HCT116 (cell line): ENCODE measurements around the gene CAMK1D. TPM values are rescaled to one million over a fixed set of nuclear protein-coding genes. Genes with fewer than 3 reads are reported as not detected.

Experiments used
- ATAC-seq: fragments of 200-7000 bp; cut with Tn5 transposase; 2 replicates; pipeline ENCODE4 v1.9.1; 2020; ENCODE audit warnings: mild to moderate bottlenecking, moderate library complexity
- BruUV-seq: library from RNA; stranded (reverse); fragments of 400-500 nt; replicated peaks from 2 replicates; lab custom pipeline; 2021; lab: Mats Ljungman, UMichigan
- CTCF ChIA-PET: fragments of 300-600 bp; sonication (Branson Sonifier 250); formaldehyde crosslinking; loops from one replicate; lab custom pipeline; 2021; ENCODE audit warnings: antibody characterized with exemption; lab: Charles Lee
- POLR2A ChIA-PET: fragments of 300-600, 350-600 bp; sonication (Branson Sonifier 250); formaldehyde crosslinking; loops from one replicate; lab custom pipeline; 2021; ENCODE audit warnings: antibody characterized with exemption; lab: Charles Lee
- RAD21 ChIA-PET, 2 experiments: fragments of 300-600 bp; sonication (Branson Sonifier 250); formaldehyde crosslinking; loops; one replicate each; lab custom pipeline; 2023; ENCODE audit warnings: low total read pairs in 2 of 2; ENCODE audit not compliant: uncharacterized antibody in 2 of 2, unreplicated experiment in 2 of 2, low non-redundant PET in 1 of 2; lab: Charles Lee
- DNase-seq: peaks from one replicate; pipeline ENCODE4 v3.0.0-alpha.2; 2010; ENCODE audit warnings: low read depth, low spot score
- H2AFZ ChIP-seq: fragments of 200-600 bp; shearing (Covaris generic), sonication (generic); 2 replicates; pipeline ENCODE4 v1.6.1; 2017; ENCODE audit warnings: low read depth, mixed run types, mixed read lengths, antibody characterized with exemption, low read length; ENCODE audit not compliant: poor library complexity, severe bottlenecking
- H3K27ac ChIP-seq: 2 replicates; pipeline ENCODE4 v1.5.1; 2012; ENCODE audit warnings: low read depth, low read length
- H3K27me3 ChIP-seq: fragments of 200-600 bp; sonication (generic); 2 replicates; pipeline ENCODE4 v1.6.1; 2016; ENCODE audit warnings: mixed run types, low read length, mixed read lengths; ENCODE audit not compliant: insufficient read depth
- H3K36me3 ChIP-seq, 2 experiments: fragments of 200-500 bp in 1 of 2; fragments of 200-600 bp in 1 of 2; sonication (Bioruptor generic) in 1 of 2; sonication (generic) in 1 of 2; 2 replicates each; pipeline versions ENCODE4 v1.5.1 to v1.6.1; 2014 to 2016; ENCODE audit warnings: low read length in 2 of 2, inconsistent platforms in 1 of 2, mixed read lengths in 1 of 2, mixed run types in 1 of 2; ENCODE audit not compliant: insufficient read depth in 2 of 2, control insufficient read depth in 1 of 2
- H3K4me1 ChIP-seq, 2 experiments: fragments of 200-600 bp in 1 of 2; sonication (generic) in 1 of 2; 2 replicates each; pipeline versions ENCODE4 v1.5.1 to v1.6.1; 2012 to 2017; ENCODE audit warnings: low read length in 2 of 2, inconsistent platforms in 1 of 2, mild to moderate bottlenecking in 1 of 2, mixed read lengths in 1 of 2, mixed run types in 1 of 2, moderate library complexity in 1 of 2; ENCODE audit not compliant: insufficient read depth in 2 of 2, control insufficient read depth in 1 of 2
- H3K4me2 ChIP-seq: fragments of 200-600 bp; sonication (generic); 2 replicates; pipeline ENCODE4 v1.6.1; 2017; ENCODE audit warnings: mixed run types, low read length, mixed read lengths
- H3K4me3 ChIP-seq, 2 experiments: fragments of 200-600 bp in 1 of 2; sonication (generic) in 1 of 2; replicated peaks in 1 of 2; 2 replicates each; pipeline ENCODE4 v1.5.1; 2011 to 2016; ENCODE audit warnings: low read length in 2 of 2, control low read depth in 1 of 2, low read depth in 1 of 2, mild to moderate bottlenecking in 1 of 2, mixed read lengths in 1 of 2, mixed run types in 1 of 2
- H3K79me2 ChIP-seq: fragments of 200-600 bp; sonication (generic); 2 replicates; pipeline ENCODE4 v1.6.1; 2017; ENCODE audit warnings: mild to moderate bottlenecking, mixed run types, low read length, moderate library complexity, mixed read lengths; ENCODE audit not compliant: insufficient read depth
- H3K9ac ChIP-seq: fragments of 200-600 bp; sonication (generic); 2 replicates; pipeline ENCODE4 v1.6.1; 2016; ENCODE audit warnings: low read length, mixed read lengths
- H3K9me2 ChIP-seq: fragments of 200-600 bp; sonication (generic), shearing (Covaris generic); 2 replicates; pipeline ENCODE4 v1.6.1; 2017; ENCODE audit warnings: mixed run types, mild to moderate bottlenecking, moderate library complexity; ENCODE audit not compliant: insufficient read depth
- H3K9me3 ChIP-seq, 2 experiments: fragments of 200-500 bp in 1 of 2; fragments of 200-600 bp in 1 of 2; sonication (Bioruptor generic) in 1 of 2; sonication (generic) in 1 of 2; 2 replicates each; pipeline ENCODE4 v1.6.1; 2014 to 2017; ENCODE audit warnings: low read length in 2 of 2, mixed read lengths in 2 of 2, inconsistent platforms in 1 of 2, low read depth in 1 of 2, mild to moderate bottlenecking in 1 of 2, mixed run types in 1 of 2, moderate library complexity in 1 of 2; ENCODE audit not compliant: control insufficient read depth in 1 of 2, insufficient read depth in 1 of 2
- H4K20me1 ChIP-seq: fragments of 200-600 bp; sonication (generic), shearing (Covaris generic); 2 replicates; pipeline ENCODE4 v1.6.1; 2017; ENCODE audit warnings: mixed run types, mild to moderate bottlenecking, moderate library complexity; ENCODE audit not compliant: insufficient read depth
- CEBPB ChIP-seq: IDR thresholded peaks from 2 replicates; pipeline ENCODE4 v1.6.1; 2012; ENCODE audit warnings: low read depth
- EGR1 ChIP-seq: IDR thresholded peaks from 2 replicates; pipeline ENCODE4 v1.6.1; 2012; ENCODE audit warnings: low read depth
- ELF1 ChIP-seq: IDR thresholded peaks from 2 replicates; pipeline ENCODE4 v1.6.1; 2012; ENCODE audit warnings: low read depth, borderline replicate concordance
- EZH2 ChIP-seq: fragments of 200-600 bp; sonication (generic); IDR thresholded peaks from 2 replicates; pipeline ENCODE4 v1.6.1; 2017; ENCODE audit warnings: antibody characterized with exemption, mixed run types
- FOSL1 ChIP-seq: IDR thresholded peaks from 2 replicates; pipeline ENCODE4 v1.6.1; 2012; ENCODE audit warnings: low read depth
- POLR2A ChIP-seq: IDR thresholded peaks from 2 replicates; pipeline ENCODE4 v1.7.0; 2011; ENCODE audit warnings: borderline replicate concordance; ENCODE audit not compliant: insufficient read depth, insufficient read length; ENCODE audit errors: extremely low read depth
- POLR2AphosphoS5 ChIP-seq: IDR thresholded peaks from 2 replicates; pipeline ENCODE4 v1.6.1; 2011; ENCODE audit warnings: mild to moderate bottlenecking, low read depth, low read length, moderate library complexity
- RAD21 ChIP-seq: IDR thresholded peaks from 2 replicates; pipeline ENCODE4 v1.6.1; 2012; ENCODE audit warnings: low read depth, mild to moderate bottlenecking
- SP1 ChIP-seq: IDR thresholded peaks from 2 replicates; pipeline ENCODE4 v1.6.1; 2012; ENCODE audit warnings: low read depth
- SRF ChIP-seq: IDR thresholded peaks from 2 replicates; pipeline ENCODE4 v1.6.1; 2012; ENCODE audit warnings: low read depth
- ZFX ChIP-seq: fragments of 450-650 bp; IDR thresholded peaks from 2 replicates; pipeline ENCODE4 v1.6.1; 2017
- ZNF274 ChIP-seq: fragments of 200-500 bp; sonication (Bioruptor generic); IDR thresholded peaks from 2 replicates; pipeline ENCODE4 v1.6.1; 2014; ENCODE audit warnings: mild to moderate bottlenecking, low read depth, low read length, inconsistent platforms
- intact Hi-C: fragments of 100-400 bp; cut with micrococcal nuclease; formaldehyde crosslinking; loops from 2 replicates; pipeline ENCODE4 v1.10.0; 2022
- total RNA-seq: library from RNA; stranded (reverse); gene quantifications from one replicate; pipeline ENCODE4 v1.2.1, GENCODE V29; 2021; ENCODE audit not compliant: unreplicated experiment
- TF ChIP-seq, protein P1 (sequence below): IDR thresholded peaks from 2 replicates; pipeline ENCODE4 v1.6.1; 2012
- TF ChIP-seq, protein P2 (sequence below), 3 experiments: fragments of 200-600 bp in 1 of 3; sonication (generic) in 1 of 3; IDR thresholded peaks in 2 of 3; conservative IDR thresholded peaks in 1 of 3; 2 replicates each; pipeline ENCODE4 v1.5.1; 2012 to 2017; ENCODE audit warnings: low read depth in 2 of 3, low read length in 2 of 3, antibody characterized with exemption in 1 of 3, borderline replicate concordance in 1 of 3, control low read depth in 1 of 3, mild to moderate bottlenecking in 1 of 3, mixed read lengths in 1 of 3, mixed run types in 1 of 3, moderate library complexity in 1 of 3; ENCODE audit not compliant: insufficient read depth in 1 of 3
- TF ChIP-seq, protein P3 (sequence below): IDR thresholded peaks from 2 replicates; pipeline ENCODE4 v1.6.1; 2012

CAMK1D gene
- total RNA-seq, 1 experiment from 2014 or later = 9.6 TPM

DNA sequence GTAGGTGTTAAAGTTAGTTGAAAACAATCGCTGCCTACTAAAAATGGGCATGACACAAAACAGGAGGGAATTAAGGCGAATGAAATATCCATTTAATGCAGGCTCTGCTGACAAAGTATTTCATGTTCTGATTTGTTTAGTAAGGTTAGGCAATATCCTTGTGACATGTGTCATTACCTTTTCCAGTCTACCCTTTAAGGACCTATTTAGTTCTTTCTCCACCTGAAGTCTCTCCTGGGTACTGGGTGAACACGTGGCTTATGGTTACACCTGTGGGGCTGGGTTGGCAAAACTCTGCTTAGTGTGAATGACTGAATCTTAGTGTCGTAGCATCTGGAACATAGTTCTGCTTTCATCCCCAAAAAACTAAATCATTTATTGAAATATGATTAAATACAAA lies 338.6 kb downstream of the CAMK1D start:
- Histone ChIP-seq H3K4me2 (no peak overlapping the region), H3K9me2 (no peaks in the 10 kb centered on the region), H2AFZ (no peak overlapping the region), H3K4me3 (no peak overlapping the region), H3K9me3 (no peaks in the 10 kb centered on the region), H3K4me1 (peaks cover 6 to 15% of the 10 kb centered on the region in 2 experiments), H3K27me3 (no peaks in the 10 kb centered on the region), H3K9ac (no peak overlapping the region), H3K36me3 (no peaks in the 10 kb centered on the region), H3K79me2 (no peaks in the 10 kb centered on the region), H3K27ac (no peak overlapping the region), H4K20me1 (no peaks in the 10 kb centered on the region)
- ChIA-PET RAD21 (no interaction called here), CTCF (no interaction called here), POLR2A (no interaction called here)
- no peak for TF ChIP-seq ELF1
- TF ChIP-seq, protein P1, sequence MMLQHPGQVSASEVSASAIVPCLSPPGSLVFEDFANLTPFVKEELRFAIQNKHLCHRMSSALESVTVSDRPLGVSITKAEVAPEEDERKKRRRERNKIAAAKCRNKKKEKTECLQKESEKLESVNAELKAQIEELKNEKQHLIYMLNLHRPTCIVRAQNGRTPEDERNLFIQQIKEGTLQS = no peak
- BruUV-seq = no TSS peak
- DNase-seq (no peak), ATAC-seq (no peak)
- intact Hi-C loops = no loop called here

DNA sequence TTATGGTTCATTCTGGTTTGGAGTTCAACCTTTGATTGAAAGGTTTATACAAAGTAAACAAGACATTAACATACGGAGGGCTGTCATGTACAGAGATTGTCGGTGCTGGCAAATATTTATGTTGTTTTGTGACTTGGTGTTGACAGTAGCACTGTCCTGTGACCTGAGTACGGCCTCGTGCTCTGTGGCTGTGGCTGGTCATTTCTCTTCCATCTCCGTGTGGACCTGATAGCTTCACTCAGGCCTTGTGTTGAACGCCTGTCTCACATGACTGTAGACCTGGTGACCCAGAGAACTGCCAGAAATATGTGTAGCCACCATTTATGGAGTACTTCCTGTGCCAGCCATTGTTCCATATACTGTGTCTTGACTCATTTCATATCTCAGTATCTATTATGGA lies 340.5 kb downstream of the CAMK1D start:
- CTCF ChIA-PET = no interaction called here
- Histone ChIP-seq H3K4me3 (no peak overlapping the region), H3K9me2 (no peaks in the 10 kb centered on the region; the same call in 1 of the 2 replicates), H3K9ac (no peak overlapping the region), H3K4me1 (peaks cover under 1 to 6% of the 10 kb centered on the region in 2 experiments), H3K27ac (no peak overlapping the region), H3K9me3 (no peaks in the 10 kb centered on the region), H3K4me2 (no peak overlapping the region), H3K27me3 (no peaks in the 10 kb centered on the region), H3K79me2 (no peaks in the 10 kb centered on the region), H4K20me1 (no peaks in the 10 kb centered on the region), H3K36me3 (no peaks in the 10 kb centered on the region), H2AFZ (no peak overlapping the region)
- BruUV-seq = no TSS peak
- DNase-seq (no peak), ATAC-seq (no peak)
- intact Hi-C loops = no loop called here
- POLR2A ChIA-PET = no interaction called here
- RAD21 ChIA-PET = no interaction called here
- TF ChIP-seq EGR1 = no peak
- no peak for TF ChIP-seq SRF
- no peak for TF ChIP-seq CEBPB
- TF ChIP-seq, protein P2, sequence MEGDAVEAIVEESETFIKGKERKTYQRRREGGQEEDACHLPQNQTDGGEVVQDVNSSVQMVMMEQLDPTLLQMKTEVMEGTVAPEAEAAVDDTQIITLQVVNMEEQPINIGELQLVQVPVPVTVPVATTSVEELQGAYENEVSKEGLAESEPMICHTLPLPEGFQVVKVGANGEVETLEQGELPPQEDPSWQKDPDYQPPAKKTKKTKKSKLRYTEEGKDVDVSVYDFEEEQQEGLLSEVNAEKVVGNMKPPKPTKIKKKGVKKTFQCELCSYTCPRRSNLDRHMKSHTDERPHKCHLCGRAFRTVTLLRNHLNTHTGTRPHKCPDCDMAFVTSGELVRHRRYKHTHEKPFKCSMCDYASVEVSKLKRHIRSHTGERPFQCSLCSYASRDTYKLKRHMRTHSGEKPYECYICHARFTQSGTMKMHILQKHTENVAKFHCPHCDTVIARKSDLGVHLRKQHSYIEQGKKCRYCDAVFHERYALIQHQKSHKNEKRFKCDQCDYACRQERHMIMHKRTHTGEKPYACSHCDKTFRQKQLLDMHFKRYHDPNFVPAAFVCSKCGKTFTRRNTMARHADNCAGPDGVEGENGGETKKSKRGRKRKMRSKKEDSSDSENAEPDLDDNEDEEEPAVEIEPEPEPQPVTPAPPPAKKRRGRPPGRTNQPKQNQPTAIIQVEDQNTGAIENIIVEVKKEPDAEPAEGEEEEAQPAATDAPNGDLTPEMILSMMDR (IDR thresholded peaks at IDR 0.05 in 2 of 3, conservative IDR thresholded peaks at IDR 0.05 in 1 of 3; ENCODE audit: borderline replicate concordance in 1 of 3, insufficient read depth in 1 of 3, low read depth in 2 of 3, low read length in 2 of 3) = no peak
- TF ChIP-seq, protein P3, sequence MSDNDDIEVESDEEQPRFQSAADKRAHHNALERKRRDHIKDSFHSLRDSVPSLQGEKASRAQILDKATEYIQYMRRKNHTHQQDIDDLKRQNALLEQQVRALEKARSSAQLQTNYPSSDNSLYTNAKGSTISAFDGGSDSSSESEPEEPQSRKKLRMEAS = no peak
- TF ChIP-seq ZFX = no peak
- TF ChIP-seq ELF1 = no peak
- no peak for TF ChIP-seq ZNF274
- TF ChIP-seq EZH2 = no peak
- TF ChIP-seq FOSL1 = no peak
- TF ChIP-seq RAD21 = no peak
- TF ChIP-seq POLR2AphosphoS5 = no peak
- no peak for TF ChIP-seq POLR2A
- TF ChIP-seq SP1 = no peak
